NCI-H2107 (cell line): Measurements from ENCODE around the gene NRAP.

Experiments
- DNase-seq: peaks from one replicate; lab custom pipeline; 2025; lab: John Stamatoyannopoulos, UW

The NRAP gene

GRCh38 chr10:113560071-113560470, 103.8 kb downstream of the NRAP start:
- no peak for DNase-seq

- no peak for DNase-seq
Measured at GRCh38 chr10:113557903-113558321, 105.9 kb downstream of the NRAP start.

GRCh38 chr10:113557424-113557862, 106.4 kb downstream of the NRAP start:
- DNase-seq: no peak

- DNase-seq: no peak
Measured at GRCh38 chr10:113555751-113556150, 108.1 kb downstream of the NRAP start.

GRCh38 chr10:113555245-113555644, 108.6 kb downstream of the NRAP start:
- no peak for DNase-seq

GRCh38 chr10:113554214-113554613, 109.6 kb downstream of the NRAP start:
- DNase-seq: no peak

GRCh38 chr10:113553149-113553548, 110.7 kb downstream of the NRAP start:
- no peak for DNase-seq

GRCh38 chr10:113552701-113553100, 111.1 kb downstream of the NRAP start, which contains the start of gene HABP2:
TSS of gene HABP2 (plus strand) at chr10:113553053. CDS start at chr10:113553122, 69 bp downstream.
- DNase-seq: no peak

GRCh38 chr10:113552014-113552413, 111.8 kb downstream of the NRAP start:
- no peak for DNase-seq

GRCh38 chr10:113550365-113550764, 113.5 kb downstream of the NRAP start:
- DNase-seq: no peak

- DNase-seq: no peak
Measured at GRCh38 chr10:113549856-113550255, 114.0 kb downstream of the NRAP start.

- DNase-seq: no peak
Measured at GRCh38 chr10:113547426-113547825, 116.4 kb downstream of the NRAP start.

- DNase-seq: no peak
Measured at GRCh38 chr10:113544392-113544791, 119.4 kb downstream of the NRAP start.

GRCh38 chr10:113543107-113543955, 120.5 kb downstream of the NRAP start:
- no peak for DNase-seq

- no peak for DNase-seq
Measured at GRCh38 chr10:113541549-113541927, 122.3 kb downstream of the NRAP start.

- no peak for DNase-seq
Measured at GRCh38 chr10:113540845-113541548, 122.8 kb downstream of the NRAP start.

GRCh38 chr10:113539789-113540188, 124.1 kb downstream of the NRAP start:
- DNase-seq: no peak
